Stimulated activated CD8-positive, alpha-beta memory T cell treated with anti-CD3 and anti-CD28 coated beads, Interleukin-15, amount 100 ng/mL, for 24 hours (primary cell): Measurements from ENCODE around the gene MRFAP1.
"Not testable (repeated sequence)": the region's sequence is repeated elsewhere in the genome, so short reads cannot be mapped to it uniquely, and the experiment has no call there.

Source experiments
- DNase-seq: peaks from one replicate; pipeline ENCODE4 v3.0.0-alpha.2; 2020; ENCODE audit warnings: low read depth

The MRFAP1 gene

DNA sequence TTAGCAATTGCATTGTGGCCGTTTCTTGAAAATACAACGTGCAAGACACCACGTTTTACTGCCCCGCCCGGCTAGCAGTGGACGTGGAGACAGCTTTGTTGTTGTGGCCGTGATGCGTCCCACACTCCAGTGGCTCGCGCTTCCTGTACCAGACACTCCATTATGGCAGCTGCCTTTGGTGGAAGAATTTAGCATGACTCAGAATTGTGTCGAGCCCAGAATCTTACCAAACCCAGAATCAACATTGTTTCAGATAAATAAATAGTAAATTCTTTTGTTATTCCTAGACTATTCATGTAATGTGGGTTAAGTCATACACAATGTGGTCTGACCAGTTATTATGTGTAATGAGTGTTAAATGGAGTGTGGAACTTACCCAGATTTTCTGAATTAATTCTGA lies 27.9 kb downstream of the MRFAP1 start:
- no peak for DNase-seq

DNA sequence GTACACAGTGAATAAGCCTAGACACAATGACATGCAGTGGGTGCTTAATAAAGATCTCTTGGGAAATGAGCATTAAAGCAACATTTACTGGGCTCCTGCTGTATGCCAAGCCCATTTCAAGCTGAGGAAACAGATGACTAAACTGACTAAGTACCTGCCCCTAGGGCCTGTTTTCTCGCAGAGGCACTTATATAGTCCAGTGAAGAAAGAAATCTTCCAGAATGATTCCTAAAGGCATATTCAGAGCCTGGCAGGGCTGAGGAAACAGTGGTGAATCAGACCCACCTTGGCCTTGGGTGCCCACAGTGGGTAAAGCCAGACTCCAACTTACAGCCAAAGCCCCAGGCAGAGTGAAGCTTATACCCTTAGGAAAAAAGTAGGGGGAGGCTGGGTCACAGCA lies 31.2 kb downstream of the MRFAP1 start:
- no peak for DNase-seq

DNA sequence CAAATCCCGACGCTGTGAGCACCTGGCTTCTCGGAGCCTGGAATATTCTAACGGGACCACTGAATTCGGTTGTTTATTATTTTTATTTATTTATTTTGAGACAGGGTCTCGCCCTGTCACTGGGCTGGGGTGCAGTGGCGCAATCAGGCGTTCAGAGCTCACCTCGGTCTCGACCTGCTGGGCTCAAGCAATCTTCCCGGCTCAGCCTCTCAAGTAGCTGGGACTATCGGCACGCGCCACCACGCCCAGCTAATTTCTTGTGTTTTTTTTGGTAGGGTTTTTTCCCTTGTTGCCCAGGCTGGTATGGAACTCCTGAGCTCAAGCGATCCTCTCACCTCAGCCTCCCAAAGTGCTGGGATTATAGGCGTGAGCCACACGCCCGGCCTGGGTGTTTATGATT lies 31.6 kb downstream of the MRFAP1 start:
- no peak for DNase-seq

DNA sequence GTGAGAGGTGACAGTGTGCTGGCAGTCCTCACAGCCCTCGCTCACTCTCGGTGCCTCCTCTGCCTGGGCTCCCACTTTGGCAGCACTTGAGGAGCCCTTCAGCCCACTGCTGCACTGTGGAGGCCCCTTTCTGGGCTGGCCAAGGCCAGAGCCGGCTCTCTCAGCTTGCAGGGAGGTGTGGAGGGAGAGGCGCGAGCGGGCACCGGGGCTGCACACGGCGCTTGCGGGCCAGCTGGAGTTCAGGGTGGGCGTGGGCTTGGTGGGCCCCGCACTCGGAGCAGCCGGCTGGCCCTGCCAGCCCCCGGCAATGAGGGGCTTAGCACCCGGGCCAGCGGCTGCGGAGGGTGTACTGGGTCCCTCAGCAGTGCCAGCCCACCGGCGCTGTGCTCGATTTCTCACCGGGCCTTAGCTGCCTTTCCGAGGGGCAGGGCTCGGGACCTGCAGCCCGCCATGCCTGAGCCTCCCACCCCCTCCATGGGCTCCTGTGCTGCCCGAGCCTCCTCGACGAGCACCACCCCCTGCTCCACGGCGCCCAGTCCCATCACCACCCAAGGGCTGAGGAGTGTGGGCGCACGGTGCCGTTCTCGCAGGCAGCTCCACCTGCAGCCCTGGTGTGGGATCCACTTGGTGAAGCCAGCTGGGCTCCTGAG lies 32.2 kb downstream of the MRFAP1 start:
- DNase-seq, result not testable (repeated sequence)

DNA sequence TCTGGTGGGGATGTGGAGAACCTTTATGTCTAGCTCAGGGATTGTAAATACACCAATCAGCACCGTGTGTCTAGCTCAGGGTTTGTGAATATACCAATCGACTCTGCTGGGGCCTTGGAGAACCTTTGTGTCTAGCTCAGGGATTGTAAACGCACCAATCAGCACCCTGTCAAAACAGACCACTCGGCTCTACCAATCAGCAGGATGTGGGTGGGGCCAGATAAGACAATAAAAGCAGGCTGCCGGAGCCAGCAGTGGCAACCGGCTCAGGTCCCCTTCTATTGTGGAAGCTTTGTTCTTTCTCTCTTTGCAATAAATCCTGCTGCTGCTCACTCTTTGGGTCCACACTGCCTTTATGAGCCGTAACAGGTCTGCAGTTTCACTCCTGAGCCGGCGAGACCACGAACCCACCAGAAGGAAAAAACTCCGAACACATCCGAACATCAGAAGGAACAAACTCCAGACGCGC lies 32.7 kb downstream of the MRFAP1 start:
- not testable (repeated sequence) for DNase-seq

DNA sequence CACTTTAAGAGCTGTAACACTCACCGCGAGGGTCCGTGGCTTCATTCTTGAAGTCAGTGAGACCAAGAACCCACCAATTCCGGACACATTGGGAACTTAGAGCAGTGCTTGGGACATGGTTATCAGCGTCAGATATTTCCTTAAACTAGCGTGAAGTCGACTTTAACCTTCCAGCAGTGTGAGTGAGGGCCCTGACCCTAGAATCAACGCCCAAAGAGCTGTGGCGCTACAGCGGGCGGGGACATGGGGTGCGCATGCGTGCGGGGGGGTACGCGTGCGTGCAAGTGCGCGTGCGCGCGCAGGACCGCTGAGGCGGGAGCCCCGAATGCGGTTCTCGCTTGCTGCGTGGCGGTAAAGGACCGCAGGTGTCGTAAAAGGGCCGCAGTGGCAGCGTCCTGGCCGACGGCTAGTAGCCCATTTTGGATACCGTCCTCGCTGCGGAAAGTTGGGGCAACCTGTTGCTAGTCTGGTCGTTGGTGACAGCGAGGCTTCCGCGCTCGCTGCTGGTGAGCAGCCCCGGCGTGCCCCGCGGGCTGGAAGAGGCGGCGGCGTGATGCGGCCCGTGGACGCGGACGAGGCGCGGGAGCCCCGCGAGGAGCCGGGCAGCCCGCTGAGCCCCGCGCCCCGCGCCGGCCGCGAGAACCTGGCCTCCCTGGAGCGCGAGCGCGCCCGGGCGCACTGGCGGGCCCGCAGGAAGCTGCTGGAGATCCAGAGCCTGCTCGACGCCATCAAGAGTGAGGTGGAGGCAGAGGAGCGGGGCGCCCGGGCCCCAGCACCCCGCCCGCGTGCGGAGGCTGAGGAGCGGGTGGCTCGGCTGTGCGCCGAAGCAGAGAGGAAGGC lies 33.4 kb downstream of the MRFAP1 start:
- DNase-seq, result peak; percentile 92

DNA sequence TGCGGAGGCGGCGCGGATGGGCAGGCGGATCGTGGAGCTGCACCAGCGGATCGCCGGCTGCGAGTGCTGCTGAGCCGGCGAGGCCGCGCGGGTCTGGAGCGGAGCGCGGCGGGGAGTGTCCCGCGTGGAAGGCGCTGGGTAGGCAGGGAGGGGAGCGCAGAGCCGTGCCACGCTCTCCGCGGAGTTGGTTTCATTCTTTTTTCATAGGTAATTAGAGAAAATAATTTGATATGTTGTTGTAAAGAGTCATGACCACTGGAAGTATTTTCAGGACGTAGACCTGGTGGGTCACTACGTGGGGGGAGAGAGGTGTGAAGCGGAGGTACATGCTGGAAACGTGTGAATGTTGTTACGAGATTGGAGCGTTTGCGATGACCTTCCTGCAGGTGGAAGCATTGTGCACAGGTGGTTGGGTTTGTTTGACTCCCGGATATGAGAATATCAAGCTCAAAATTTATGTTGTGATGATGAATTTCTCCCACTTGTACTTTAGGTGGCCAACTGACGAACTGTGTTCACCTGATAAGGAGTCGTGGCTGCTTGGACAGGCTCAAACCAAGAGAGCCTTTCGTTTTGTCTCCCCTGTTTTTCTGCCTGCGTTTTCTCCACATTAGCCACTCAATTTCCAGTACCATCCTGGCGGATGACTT lies 34.1 kb downstream of the MRFAP1 start:
- no peak for DNase-seq

DNA sequence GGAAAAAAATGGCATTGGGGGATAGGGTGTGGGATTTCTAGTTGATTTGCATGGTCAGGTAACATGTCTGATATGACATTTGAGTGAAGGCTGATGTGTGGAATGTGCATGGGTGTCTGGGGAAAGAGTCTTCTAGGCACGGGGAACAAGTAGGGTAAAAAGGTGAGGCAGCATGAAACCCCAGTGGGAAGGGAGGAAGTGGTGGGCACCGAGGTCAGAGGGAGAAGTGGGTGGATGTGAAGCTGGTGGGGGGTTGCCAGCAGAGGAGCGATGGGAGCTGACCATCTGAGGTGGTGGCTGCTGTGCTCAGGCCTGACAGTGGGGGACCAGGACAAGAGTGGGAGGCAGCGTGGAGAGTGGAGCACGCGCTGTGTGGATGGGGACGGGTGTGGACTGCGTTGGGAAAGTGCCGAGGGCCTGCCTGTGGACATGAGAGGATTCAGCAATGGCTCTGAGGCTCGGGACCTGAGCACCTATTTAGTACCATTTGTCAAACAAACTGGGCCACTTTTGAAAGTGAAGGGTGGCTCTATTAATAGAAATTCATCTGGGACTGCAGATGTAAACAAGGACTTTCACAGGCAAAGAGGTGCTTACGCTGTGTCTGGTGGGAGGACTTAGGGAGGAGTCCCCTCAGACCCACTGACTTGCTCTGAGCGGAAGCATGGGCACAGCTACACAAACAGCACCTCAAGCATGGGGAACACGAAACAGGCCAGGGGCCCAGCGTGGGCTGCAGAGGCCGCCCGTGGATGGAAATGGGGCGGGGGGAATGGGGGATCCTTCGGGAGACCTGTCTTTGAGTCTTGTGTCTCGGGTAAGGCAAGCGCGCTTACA lies 36.5 kb downstream of the MRFAP1 start:
- no peak for DNase-seq

DNA sequence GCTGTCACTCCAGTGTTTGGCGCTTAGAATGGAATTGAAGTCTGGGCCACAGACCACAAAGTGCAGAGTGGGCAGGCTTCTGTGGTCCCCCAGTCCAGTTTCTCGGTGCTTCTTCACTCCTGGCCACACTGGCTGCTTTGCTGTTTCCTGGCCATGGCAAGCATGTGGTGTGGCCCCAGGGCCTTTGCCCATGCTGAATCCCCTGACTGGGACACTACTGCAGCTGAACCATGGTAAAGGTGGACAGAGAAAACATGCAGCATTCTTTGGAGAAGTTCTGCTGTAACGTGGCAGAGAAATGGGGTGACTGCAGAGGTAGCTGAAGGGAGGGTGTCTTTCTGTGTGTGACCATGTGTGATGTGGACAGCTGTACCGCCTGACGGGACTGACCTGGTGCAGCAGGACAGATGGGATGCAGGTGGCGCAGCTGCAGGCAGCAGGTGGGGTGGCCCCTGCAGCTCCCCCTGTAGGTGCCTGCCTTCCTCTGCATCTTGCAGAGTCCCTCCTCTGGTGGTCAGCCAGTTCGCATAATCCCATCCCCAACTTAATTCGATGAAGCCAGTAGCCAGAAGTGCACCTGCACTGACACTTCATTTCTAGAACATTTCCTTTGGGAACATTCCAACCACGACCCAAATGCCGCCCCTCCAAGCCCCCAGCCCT lies 40.0 kb downstream of the MRFAP1 start:
- DNase-seq, result no peak

DNA sequence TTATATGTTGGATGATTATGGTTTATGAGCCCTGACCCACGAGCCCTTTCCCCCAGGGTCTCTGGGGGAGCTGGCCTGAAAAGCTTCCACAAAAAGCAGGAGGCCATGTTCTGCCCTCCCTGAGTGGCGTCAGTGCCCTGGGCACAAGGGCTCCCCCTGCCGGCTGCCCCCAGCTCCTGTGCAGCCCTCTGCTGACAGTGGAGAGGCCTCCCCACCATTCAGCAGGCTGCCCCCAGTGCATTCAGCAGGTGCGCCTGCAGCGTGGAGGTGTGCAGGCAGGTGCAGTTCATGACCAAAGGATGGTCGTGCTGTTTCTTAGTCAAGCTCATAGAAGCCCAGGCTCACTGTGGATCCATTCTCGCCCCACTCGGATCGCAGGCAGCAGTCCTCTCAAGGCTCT lies 40.7 kb downstream of the MRFAP1 start:
- no peak for DNase-seq

DNA sequence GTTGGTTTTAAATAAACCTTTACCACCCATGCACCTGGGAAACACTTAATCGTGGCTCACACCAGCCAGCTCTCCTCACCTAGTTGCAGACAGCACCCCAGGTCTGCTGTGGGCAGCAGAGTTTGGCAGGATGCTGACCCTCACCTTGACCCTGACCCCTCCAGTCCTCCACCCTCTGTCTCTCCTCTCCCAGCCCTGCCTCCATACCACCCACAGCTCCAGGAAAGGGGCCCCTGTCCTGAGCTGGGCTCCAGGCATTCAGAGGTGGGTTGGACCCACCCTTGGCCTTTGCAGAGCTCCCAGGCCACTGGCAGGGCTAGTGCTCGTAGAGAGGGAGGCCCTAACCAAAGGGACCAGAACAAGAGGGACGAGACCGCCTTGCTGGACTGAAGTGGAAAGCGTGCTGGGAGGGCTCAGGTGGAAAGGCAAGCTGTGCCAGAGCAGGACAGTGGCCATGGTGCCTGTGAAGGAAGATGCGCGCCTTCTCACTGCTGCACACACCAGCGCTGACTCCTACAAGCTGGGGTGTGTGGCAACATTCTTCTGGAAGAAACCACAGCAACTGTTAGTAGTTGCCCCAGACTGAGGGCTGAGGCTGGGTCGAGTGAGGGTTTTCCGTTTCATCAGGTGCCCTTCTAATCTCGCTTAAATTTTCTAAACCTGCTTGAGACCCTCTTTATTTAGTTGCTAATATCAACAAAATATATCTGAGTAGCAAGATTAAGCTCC lies 42.5 kb downstream of the MRFAP1 start:
- DNase-seq, result no peak

DNA sequence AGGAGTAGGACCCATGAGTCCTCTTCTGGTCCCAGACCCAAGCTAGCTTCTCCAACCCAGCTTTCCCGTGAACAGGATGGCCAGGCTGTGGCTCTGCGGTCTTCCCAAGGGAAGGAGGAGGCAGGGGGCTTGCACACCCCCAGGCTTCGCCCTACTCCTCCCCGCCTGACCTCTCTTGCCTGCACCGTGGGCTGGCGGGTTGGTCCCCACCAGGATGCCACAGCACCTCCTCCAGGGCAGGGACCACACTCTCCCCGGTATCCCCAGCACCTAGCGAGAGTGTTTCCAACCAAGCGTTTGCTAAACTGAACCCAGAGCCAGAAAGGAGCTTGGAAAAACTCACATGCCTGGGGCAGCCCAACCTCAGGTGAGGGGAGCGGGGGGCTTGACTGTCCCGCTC lies 44.2 kb downstream of the MRFAP1 start:
- DNase-seq, result no peak

DNA sequence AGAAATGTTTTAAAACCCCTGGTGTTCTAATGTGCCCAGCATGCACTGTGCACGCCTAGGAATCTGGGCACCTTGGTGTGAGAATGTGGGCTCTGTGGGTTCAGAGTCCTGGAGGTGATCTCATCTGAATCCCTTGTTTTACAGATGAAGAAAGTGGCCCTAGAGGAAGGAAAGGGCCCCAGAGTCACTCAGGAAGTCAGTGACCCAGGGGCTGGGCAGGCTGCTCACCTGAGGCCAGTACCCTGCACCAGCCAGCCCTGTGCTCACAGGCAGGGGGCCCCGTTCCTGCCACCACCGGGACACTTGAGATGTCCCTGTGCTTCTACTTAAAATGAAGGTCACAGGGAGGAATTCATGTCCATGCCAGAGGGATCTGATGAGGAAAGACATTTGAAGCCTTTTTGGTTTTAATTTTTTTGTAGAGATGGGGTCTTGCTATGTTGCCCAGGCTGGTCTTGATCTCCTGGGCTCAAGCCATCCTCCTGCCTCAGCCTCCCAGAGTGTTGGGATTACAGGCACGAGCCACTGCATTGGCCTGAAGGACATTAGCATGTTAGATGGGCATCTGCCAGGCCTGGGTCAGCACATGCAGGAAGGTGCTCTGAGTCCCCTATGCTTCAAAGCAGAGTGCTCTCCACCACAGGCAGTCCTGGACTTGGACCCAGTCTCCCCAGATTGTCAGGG lies 45.8 kb downstream of the MRFAP1 start:
- no peak for DNase-seq

DNA sequence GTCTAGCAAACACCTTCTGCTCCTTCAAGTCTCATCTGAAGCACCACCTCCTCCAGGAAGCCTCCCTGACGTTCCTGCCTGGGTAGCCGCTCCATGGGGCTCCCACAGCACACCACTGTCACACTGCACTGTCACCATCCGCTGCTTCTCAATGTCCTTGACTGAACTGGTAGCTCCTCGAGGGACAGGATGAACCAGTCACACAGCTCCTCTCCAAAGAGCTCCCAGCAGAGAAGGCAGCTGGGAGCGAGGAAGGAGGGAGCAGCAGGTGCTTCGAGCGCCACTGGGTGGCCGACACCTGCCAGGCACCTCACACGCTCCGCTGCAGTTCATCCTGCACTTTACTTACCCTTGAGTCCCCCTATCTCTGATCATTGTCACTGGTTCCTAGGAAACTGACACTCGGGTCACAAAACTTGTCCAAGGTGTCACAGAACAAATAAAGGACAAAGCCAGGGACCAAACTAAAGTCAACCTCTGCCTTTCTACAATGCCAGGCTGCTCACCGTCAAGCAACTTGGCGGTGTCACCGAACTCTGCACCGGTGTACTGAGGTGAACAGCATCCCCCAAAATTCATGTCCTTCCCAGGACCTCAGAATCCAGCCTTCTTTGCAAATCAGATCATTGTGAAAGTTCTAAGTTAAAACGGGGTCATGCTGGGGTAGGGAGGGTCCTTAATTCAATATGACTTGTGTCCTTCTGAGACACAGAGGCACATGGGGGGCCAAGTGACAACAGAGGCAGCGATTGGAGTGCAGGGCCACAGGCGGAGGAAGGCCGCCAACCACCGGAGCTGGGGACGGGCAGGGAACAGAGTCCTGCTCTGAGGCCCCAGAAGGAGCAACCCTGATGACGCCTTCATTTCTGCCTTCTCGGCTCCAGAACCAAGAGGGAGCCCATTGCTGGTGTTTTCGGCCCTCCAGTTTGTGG lies 47.7 kb downstream of the MRFAP1 start:
- DNase-seq, result no peak

DNA sequence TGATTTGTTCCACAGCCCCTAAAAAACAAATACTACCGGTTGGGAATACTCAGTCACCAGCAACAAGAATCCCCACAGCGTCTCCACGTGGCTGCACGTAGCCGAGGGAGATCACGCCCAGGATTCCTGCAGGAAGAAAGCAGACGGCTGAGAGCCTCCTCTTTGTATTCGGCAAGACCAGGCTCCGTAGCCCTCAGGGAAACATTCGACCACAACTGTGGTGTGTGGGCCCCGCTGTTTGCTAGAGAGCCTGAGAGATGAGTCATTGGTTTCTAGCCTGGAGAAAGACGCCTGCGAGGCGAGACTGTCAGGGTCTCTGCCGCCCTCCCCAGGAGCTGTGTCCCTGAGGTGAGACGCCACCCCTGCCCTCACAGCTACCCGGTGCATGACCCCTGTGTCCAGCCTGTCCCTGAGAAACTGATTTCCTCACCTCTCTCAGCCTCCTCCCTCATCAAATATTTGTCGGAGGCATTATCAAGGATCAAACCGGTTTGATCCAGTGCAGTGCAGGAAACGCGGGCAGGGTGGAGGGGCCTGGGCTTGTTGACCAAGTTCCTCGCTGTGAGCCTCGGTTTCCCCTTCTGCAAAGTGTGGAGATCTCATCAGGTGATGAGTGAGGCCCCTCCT lies 48.5 kb downstream of the MRFAP1 start:
- DNase-seq, result peak; percentile 40

DNA sequence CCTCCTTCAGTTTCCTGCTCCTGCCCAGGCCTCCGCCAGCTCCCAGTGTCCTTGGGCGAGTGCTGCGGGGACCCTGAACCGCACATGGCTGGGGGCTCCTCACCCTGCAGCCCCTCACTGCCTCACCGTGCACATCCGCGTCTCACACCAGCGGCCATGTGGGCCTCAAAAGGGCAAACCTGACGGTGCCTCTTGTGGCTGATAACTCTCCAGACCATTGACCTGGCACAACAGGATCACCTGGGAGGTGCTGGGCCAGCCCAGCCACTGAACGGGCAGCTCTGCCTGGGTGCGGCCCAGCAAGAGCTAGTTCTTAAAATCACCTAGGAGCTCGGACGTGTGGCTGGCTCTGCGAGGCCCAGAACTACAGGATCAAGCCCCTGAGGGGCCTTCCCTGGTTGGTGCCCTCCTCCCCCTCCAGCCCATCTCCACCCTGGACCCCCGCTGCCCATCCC lies 49.0 kb downstream of the MRFAP1 start:
- DNase-seq, result no peak
